Left lung (tissue), 10 donors: ENCODE measurements around the gene GPN1. TPM values are rescaled to one million over a fixed set of nuclear protein-coding genes. Genes with fewer than 3 reads are reported as not detected.

ENCODE experiments used
- ATAC-seq: fragments of 200-7000 bp; cut with Tn5 transposase; one replicate; pipeline ENCODE4 v1.9.1; 2020; ENCODE audit warnings: moderate library complexity
- DNase-seq, 4 donors: peaks; one replicate each; pipeline ENCODE4 v3.0.0-alpha.2; 2013 to 2020
- H3K27ac ChIP-seq, 2 donors: fragments of 200-600 bp; sonication (generic) in 1 of 2; one replicate each; pipeline versions ENCODE4 v1.5.0 to v1.8.0; 2020 to 2021
- H3K27me3 ChIP-seq, 2 donors: fragments of 200-600 bp; sonication (generic) in 1 of 2; one replicate each; pipeline versions ENCODE4 v1.5.0 to v1.8.0; 2020 to 2021
- H3K36me3 ChIP-seq, 2 donors: fragments of 200-600 bp; sonication (generic) in 1 of 2; one replicate each; pipeline versions ENCODE4 v1.5.0 to v1.8.0; 2020 to 2021
- H3K4me1 ChIP-seq, 2 donors: fragments of 200-600 bp; one replicate each; pipeline ENCODE4 v1.8.0; 2021
- H3K4me3 ChIP-seq, 2 donors: fragments of 200-600 bp; sonication (generic) in 1 of 2; one replicate each; pipeline versions ENCODE4 v1.5.0 to v1.8.0; 2020 to 2021; ENCODE audit warnings: mild to moderate bottlenecking in 1 of 2
- H3K9me3 ChIP-seq, 2 donors: fragments of 200-600 bp; sonication (generic) in 1 of 2; one replicate each; pipeline versions ENCODE4 v1.5.0 to v1.8.0; 2020 to 2021
- intact Hi-C, 2 donors: fragments of 100-400 bp; cut with DNase I; formaldehyde crosslinking; loops; one replicate each; pipeline versions ENCODE4 v1.11.2 to v1.14.2; 2022
- polyA plus RNA-seq, 6 donors: library from polyadenylated mRNA; unstranded; fragments of 120-200 nt; gene quantifications; one replicate each; pipeline ENCODE4 v1.2.1, GENCODE V29; 2013; ENCODE audit not compliant: insufficient read length in 6 of 6
- total RNA-seq, 2 donors: library from RNA; stranded (reverse); fragmentation: NEBNext Ultra II Directional; extraction: Animal tissue kit (Norgen Biotek cat#: 25700); gene quantifications; one replicate each; pipeline ENCODE4 v1.2.1, GENCODE V29; 2021
- TF ChIP-seq, protein P1 (sequence below), 2 donors: fragments of 200-600 bp; sonication (generic) in 1 of 2; IDR thresholded peaks; one replicate each; pipeline versions ENCODE4 v1.5.0 to v1.8.0; 2021; ENCODE audit warnings: antibody characterized with exemption in 2 of 2
- donor health status: DM: no; HTN: yes; CAD: no.
- donor health status: DM: no; HTN: no; CAD: no.

The GPN1 gene
- total and polyA plus RNA-seq, 8 donors: 24.2 to 61.7 (median 53.5) TPM

DNA sequence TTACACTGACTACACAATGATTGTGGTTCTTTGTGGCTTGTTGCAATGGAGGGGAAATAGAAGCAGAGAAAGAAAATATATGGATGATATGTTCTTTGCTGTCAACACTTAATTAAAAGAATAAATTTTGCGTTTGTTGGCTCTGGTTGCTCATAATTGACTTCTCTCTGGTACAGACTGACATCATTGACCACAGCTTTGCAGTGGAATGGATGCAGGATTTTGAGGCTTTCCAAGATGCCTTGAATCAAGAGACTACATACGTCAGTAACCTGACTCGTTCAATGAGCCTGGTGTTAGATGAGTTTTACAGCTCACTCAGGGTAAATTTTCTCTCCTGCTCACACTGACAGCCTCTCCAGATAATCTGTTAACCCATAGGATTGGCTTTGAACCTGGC lies 9.9 kb downstream of the GPN1 start:
- Histone ChIP-seq H3K27ac (no peak overlapping the region), H3K27me3 (no peaks in the 10 kb centered on the region), H3K4me3 (no peak overlapping the region), H3K36me3 (peaks cover 5 to 99% of the 10 kb centered on the region in 2 donors), H3K4me1 (no peaks in the 10 kb centered on the region), H3K9me3 (no peaks in the 10 kb centered on the region)
- ATAC-seq (no peak), DNase-seq (no peak)
- TF ChIP-seq, protein P1, sequence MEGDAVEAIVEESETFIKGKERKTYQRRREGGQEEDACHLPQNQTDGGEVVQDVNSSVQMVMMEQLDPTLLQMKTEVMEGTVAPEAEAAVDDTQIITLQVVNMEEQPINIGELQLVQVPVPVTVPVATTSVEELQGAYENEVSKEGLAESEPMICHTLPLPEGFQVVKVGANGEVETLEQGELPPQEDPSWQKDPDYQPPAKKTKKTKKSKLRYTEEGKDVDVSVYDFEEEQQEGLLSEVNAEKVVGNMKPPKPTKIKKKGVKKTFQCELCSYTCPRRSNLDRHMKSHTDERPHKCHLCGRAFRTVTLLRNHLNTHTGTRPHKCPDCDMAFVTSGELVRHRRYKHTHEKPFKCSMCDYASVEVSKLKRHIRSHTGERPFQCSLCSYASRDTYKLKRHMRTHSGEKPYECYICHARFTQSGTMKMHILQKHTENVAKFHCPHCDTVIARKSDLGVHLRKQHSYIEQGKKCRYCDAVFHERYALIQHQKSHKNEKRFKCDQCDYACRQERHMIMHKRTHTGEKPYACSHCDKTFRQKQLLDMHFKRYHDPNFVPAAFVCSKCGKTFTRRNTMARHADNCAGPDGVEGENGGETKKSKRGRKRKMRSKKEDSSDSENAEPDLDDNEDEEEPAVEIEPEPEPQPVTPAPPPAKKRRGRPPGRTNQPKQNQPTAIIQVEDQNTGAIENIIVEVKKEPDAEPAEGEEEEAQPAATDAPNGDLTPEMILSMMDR (IDR thresholded peaks at IDR 0.05): no peak
- intact Hi-C loops: no loop called here

DNA sequence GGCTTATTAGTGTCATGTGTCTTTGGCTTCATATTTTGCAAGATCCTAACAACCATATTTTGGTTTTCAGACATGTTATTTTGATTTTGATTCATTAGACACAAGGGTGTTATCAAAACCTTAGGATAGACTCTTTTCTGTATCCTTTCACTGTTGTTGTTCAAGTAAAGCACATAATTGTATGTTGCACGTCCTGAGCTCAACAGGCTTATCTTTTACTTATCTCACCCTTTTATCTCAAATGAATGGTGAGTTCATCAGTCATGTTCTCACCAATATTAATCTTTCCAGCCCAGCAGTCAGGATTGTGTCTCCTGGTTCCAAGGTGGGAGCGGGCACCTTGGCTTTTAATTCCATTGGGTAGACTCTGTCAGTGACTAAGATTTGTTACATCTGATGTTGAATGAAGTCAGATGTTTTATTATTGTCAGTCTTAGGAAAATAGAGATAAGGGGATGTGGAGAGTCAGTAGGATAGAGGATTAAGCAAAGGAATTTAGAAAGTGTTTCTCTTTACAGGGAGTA lies 11.9 kb downstream of the GPN1 start:
- DNase-seq: no peak
- Histone ChIP-seq H3K4me3 (no peak overlapping the region), H3K27ac (no peak overlapping the region), H3K4me1 (no peaks in the 10 kb centered on the region), H3K9me3 (no peaks in the 10 kb centered on the region), H3K27me3 (no peaks in the 10 kb centered on the region), H3K36me3 (peaks cover 0 to 96% of the 10 kb centered on the region in 2 donors)
- ATAC-seq: no peak
- intact Hi-C loops: no loop called here
- TF ChIP-seq, protein P1 (IDR thresholded peaks at IDR 0.05): no peak

DNA sequence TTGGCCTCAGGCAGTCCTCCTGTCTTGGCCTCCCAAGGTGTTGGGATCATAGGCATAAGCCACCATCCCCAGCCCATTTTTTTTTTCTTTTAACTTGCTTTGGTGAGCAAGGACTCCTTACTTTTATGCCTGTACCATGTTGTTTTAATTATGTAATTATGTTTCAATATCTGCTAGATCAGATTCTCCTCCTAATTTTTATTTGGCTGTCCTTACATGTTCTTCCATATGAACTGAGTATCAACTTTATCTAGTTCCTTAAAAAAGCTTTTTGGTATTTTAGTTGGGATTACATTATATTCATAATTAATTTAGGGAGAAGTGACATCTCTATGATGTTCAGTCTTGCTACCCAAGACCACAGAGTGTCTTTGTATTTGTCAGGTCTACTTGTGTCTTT lies 16.3 kb downstream of the GPN1 start:
- intact Hi-C loops: no loop called here
- Histone ChIP-seq H3K4me3 (no peak overlapping the region), H3K4me1 (no peaks in the 10 kb centered on the region), H3K27ac (no peak overlapping the region), H3K27me3 (no peaks in the 10 kb centered on the region), H3K9me3 (no peaks in the 10 kb centered on the region), H3K36me3 (peaks cover 3 to 91% of the 10 kb centered on the region in 2 donors)
- no peak for ATAC-seq
- no peak for DNase-seq
- TF ChIP-seq, protein P1 (IDR thresholded peaks at IDR 0.05): no peak

DNA sequence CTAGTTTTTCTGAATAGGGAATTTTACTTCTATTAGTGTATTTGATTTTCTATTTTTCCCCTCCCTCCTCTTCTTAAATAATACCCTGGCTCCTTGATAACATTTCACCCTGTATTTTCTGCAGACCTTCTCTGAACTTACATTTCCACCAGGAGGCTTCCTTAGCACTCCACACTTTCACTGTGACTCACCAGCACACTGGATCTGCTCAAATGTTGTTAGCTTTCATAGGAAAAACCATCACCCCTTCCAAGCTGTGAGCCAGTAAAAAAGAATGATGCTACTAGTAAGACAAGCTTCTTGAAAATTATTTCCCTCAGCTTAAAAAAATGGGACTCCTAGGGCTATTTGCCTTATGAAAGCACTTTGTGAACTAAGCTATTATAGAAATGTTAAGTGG lies 18.4 kb downstream of the GPN1 start:
- no peak overlapping the region for H3K4me3 ChIP-seq
- H3K9me3 ChIP-seq: no peaks in the 10 kb centered on the region
- ATAC-seq: no peak
- no peak overlapping the region for H3K27ac ChIP-seq
- intact Hi-C loops: no loop called here
- H3K27me3 ChIP-seq: no peaks in the 10 kb centered on the region
- no peak for DNase-seq
- no peaks in the 10 kb centered on the region for H3K4me1 ChIP-seq
- peaks cover 11 to 91% of the 10 kb centered on the region in 2 donors for H3K36me3 ChIP-seq
- TF ChIP-seq, protein P1 (IDR thresholded peaks at IDR 0.05): no peak

DNA sequence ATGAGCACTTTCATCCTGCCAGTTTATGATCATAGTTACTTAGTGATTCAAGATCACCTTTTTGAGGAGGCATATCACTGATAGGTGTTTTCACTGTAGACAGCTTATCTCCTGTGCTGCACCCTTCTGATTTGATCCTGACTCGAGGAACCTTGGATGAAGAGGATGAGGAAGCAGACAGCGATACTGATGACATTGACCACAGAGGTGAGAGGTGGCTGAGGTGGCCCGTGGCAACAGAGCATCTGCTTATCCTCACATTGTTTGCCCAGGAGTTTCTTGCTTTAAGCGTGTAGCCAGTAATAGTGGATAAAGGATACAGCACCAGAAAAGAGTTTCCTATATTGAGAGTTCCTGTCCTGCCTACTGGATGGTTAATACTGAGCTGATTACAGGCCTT lies 18.9 kb downstream of the GPN1 start:
- ATAC-seq (no peak), DNase-seq (no peak)
- H3K4me1 ChIP-seq: no peaks in the 10 kb centered on the region
- no peaks in the 10 kb centered on the region for H3K27me3 ChIP-seq
- no peak overlapping the region for H3K4me3 ChIP-seq
- no peak overlapping the region for H3K27ac ChIP-seq
- intact Hi-C loops: no loop called here
- H3K36me3 ChIP-seq: peaks cover 11 to 91% of the 10 kb centered on the region in 2 donors
- TF ChIP-seq, protein P1 (IDR thresholded peaks at IDR 0.05): no peak
- no peaks in the 10 kb centered on the region for H3K9me3 ChIP-seq
